Measurements from ENCODE around the gene NOL3. TPM values are rescaled to one million over a fixed set of nuclear protein-coding genes. Genes with fewer than 3 reads are reported as not detected.

The NOL3 gene
- total RNA-seq: 21.1 and 22.9 TPM in 2 replicates

DNA sequence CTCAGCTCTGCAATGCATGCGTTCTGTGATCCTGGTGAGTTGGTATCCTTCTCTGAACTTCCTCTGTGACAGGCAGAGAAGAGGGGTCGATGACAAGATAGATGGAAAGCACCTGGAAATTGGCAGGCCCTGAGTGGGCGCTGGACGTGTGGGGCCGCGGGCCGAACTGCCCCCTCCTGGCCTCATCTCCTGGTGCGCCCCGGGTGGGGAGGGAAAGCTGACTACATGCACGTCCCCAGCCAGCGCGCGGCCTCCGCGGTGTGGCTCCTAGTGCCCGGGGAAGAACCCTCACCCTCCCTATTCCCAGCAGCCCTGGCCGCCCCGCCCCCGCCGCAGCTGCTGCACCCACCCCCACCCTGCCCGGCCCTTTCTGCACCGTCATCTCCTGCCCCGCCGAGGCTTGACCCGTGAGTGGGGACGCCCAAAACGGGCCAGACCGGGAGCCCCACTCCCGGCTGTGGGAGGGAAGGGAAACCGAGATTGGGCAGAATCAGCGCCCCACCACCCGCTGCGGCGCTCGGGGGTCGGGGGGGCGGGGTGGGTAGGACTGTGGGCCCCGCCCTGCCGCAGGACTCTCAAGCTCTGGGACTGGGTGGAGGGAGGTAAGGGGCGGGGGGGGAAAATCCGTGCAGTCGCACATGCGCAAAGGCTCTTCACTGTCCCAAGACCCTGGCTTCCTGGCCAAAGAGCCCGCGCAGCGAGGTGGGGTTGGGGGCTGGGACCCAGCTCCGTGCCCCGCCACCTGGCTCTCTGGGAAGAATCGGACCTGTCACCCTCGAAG is at the start of gene NOL3:
Gene NOL3 (plus strand): TSS at position 371 of the 781 bp plus-strand sequence.

DNA sequence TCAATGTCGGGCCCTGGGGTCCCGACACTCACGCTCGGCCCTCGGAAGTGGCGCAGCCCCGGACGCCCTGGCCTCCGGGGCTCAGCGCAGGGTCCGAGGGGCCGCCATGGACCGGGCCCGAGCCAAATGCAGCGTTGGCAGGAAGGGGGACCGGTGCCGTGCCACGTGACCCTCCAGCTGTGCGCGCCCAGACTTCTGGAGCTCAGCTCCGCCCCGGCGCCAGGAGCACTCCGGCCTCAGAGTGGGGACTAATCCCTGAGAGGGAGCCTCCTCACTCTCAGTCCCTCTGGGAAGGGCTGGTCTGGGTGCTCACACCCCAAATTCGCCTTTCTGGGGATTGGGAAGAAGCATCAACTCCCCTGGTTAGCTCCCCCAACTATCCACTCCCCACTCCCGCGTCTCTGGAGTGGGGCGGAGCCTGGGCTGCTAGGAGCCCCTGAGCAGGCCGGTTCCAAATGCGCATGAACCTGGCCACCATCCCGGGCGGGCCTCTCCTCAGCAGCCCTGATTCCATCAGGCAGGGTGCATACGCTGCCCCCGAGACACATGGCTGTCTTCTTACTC is 19.4 kb upstream of the NOL3 start, which contains the start of gene B3GNT9:
Gene B3GNT9 (minus strand): TSS at position 166 of the 564 bp plus-strand sequence. CDS start 513 bp downstream, outside the sequence.

DNA sequence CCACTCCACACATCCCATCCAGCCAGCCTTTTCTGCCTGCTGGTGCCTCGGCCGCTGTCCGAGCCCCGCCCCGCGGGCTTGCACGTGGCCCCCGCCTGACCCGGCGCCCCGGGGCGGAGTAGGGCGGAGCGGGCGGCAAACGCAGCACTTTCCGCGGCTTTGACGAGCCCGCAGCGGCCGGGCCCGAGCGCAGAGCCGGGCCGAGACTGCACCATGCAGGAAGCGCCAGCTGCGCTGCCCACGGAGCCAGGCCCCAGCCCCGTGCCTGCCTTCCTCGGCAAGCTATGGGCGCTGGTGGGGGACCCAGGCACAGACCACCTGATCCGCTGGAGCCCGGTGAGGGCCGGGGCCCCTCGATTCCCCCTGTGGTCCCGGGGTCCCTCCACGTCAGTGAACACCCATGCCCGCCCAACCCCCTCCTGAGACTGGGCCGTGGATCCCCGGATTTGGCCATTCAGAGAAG is 5.7 kb upstream of the NOL3 start, which contains the start of gene HSF4:
Gene HSF4 (plus strand): TSS at position 147 of the 463 bp plus-strand sequence. CDS start 67 bp downstream, at position 214.

DNA sequence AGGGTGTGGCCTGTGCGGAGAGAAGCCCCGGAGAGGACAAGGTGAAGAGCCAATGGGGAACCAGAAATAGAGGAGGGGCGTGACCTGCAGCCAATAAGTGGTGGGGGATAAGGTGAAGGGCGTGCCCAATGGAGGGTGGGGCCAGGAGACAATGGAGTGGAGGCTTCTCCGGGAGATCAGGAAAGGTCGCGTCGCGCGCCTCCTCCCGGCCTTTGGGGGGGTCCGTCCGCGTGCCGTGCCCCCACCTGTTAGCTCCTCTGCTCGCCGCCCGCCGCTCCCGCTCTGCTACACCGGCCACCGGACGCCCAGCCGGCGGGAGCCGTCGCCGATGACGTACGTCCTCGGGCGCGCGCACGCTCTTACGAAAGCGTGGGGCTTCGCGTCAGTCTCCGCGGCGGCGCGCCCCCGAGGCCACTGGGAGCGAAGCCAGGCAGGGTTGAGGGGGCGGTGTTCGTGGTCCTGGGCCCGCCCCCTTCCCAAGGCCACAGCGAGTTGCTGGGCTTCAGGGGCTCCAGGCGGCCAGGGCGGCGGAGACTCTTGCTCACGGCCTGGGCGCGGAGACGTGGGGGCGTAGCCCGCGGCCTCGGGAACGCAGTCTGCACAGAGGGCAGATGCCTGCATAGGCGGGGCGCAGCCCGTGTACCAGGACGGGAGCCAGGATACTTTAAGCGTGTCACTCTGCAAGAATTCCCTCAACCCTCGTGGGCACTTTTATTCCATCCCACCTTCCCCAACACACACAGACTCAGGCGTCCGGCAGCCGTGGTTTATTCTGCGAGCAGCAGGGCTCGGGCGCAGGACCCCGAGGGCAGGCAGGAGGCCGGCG is 13.5 kb downstream of the NOL3 start, which contains the start of gene MATCAP1:
Gene MATCAP1 (minus strand): TSS at position 337 of the 826 bp plus-strand sequence. CDS start 3,353 bp downstream, outside the sequence.

DNA sequence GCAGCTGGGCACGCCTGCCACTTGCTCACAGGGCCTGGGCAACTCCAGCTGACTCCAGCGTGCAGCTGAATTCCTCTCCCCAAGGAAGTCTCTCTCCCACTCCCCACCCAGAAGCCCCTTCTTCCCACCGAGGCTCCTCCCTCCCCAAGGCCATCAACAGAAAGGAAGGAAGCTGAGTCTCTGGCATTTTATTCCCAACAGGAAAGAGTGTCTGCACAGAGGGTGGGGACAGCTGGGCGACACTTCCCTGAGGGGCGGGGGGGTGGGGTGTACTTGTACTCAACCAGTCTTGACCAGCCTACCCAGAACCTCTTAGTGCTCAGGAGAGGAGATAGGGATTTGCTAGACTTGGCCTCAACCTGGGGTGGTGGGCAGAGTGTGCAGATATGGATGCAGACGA is 19.7 kb downstream of the NOL3 start, which contains the start of gene EXOC3L1:
Gene EXOC3L1 (minus strand): TSS at position 96 of the 400 bp plus-strand sequence. CDS start 460 bp downstream, outside the sequence.

DNA sequence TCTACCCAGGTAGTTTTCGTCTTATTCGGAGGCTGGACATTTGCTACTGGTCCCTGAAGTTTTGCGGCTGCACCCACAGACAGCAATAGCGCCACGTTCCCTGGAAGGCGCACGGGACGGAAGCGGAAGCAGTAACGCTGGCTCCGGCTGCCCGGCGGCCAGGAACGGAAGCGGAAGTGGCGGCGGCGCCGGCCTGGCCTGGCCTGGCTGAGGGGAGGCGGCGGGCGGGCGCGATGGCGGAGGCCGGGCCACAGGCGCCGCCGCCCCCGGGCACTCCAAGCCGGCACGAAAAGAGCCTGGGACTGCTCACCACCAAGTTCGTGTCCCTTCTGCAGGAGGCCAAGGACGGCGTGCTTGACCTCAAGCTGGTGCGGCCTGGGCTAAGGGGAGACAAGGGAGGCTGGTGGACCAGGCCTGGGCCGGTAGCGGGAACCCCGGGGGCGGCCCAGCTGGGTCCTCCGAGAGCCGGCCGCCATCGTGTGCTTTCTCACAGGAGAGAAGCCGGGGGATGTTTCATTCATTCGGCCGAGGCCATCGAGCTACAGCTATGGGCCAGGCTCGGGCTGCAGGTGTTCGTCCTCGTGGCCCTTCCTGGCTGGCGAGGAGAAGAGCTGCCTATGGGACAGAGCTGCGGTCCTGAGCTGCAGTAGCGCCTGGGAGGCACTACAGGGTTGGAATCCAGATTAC is 21.8 kb downstream of the NOL3 start, which contains the start of gene E2F4:
Gene E2F4 (plus strand): TSS at position 161 of the 687 bp plus-strand sequence. CDS start 73 bp downstream, at position 234.

DNA sequence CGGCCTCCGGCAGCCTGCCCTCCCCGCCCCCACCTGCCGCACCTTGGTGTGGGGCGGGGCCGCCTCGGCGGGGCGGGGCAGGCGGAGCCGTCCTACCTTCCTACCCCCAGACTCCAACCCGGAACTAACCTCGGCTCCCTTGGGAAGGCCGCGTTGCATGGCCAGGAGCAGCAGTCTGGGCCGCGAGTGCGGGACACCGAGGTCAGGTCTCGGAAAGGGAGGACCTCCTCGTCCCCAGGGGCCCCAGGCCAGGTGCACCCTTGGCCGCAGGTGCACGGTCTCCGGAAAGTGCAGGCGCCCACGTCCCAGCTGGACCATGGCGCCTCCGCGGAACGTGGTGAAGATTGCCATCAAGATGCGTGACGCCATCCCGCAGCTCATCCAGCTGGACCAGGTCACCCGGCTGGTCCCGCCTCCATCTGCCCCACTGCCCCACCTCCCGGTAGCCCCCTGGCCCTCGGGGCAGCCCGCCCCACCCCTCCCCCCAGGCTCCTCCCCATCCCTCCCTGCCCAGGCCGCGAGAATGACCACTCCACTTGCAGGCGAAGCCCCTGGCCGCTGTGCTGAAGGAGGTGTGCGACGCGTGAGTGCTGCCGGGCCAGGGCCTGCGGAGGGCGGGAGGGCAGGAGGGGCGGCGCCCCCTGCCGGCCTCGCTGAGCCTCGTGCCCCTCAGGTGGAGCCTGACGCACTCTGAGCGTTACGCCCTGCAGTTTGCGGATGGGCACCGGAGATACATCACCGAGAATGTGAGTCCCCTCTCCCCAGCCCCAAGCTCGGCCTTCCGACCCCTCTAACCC is 28.9 kb downstream of the NOL3 start, which contains the start of gene ELMO3:
Gene ELMO3 (plus strand): TSS at position 121 of the 797 bp plus-strand sequence. CDS start 196 bp downstream, at position 317.

Other genes with a start within 250 kb of the NOL3 start
- gene RRAD, start 245.0 kb upstream of the NOL3 start, total RNA-seq: 21.1 and 37.4 TPM in 2 replicates
- gene CIAO2B, start 236.1 kb upstream of the NOL3 start, total RNA-seq: 139 and 204 TPM in 2 replicates
- gene CES2, start 235.0 kb upstream of the NOL3 start, total RNA-seq: 18.4 and 32.4 TPM in 2 replicates
- gene CES3, start 209.3 kb upstream of the NOL3 start, total RNA-seq: 0.65 and 0.89 TPM in 2 replicates
- gene CES4A, start 181.9 kb upstream of the NOL3 start, total RNA-seq: 1.3 and 3.0 TPM in 2 replicates
- 98.3 and 162 TPM in 2 replicates for gene CBFB, start 141.4 kb upstream of the NOL3 start, total RNA-seq
- gene PHAF1, start 60.6 kb upstream of the NOL3 start, total RNA-seq: 12.2 and 20.3 TPM in 2 replicates
- gene B3GNT9, start 19.5 kb upstream of the NOL3 start, total RNA-seq: 33.4 and 51.1 TPM in 2 replicates
- gene TRADD, start 10.6 kb upstream of the NOL3 start, total RNA-seq: 16.5 and 19.0 TPM in 2 replicates
- 11.6 and 13.1 TPM in 2 replicates for gene FBXL8, start 10.6 kb upstream of the NOL3 start, total RNA-seq
- 6.5 and 7.9 TPM in 2 replicates for gene HSF4, start 5.8 kb upstream of the NOL3 start, total RNA-seq
- 9.8 and 12.4 TPM in 2 replicates for gene MATCAP1, start 13.4 kb downstream of the NOL3 start, total RNA-seq
- gene EXOC3L1, start 19.6 kb downstream of the NOL3 start, total RNA-seq: not detected in 2 replicates
- 68.0 and 85.7 TPM in 2 replicates for gene E2F4, start 21.6 kb downstream of the NOL3 start, total RNA-seq
- gene ELMO3, start 28.6 kb downstream of the NOL3 start, total RNA-seq: 0.30 and 0.42 TPM in 2 replicates
- 26.4 and 61.5 TPM in 2 replicates for gene TMEM208, start 56.6 kb downstream of the NOL3 start, total RNA-seq
- gene FHOD1, start 76.9 kb downstream of the NOL3 start, total RNA-seq: 8.0 and 25.0 TPM in 2 replicates
- gene SLC9A5, start 78.4 kb downstream of the NOL3 start, total RNA-seq: 1.5 and 2.4 TPM in 2 replicates
- 13.1 and 28.2 TPM in 2 replicates for gene PLEKHG4, start 109.0 kb downstream of the NOL3 start, total RNA-seq
- not detected in 2 replicates for gene KCTD19, start 156.2 kb downstream of the NOL3 start, total RNA-seq
- not detected in 2 replicates for gene LRRC36, start 156.3 kb downstream of the NOL3 start, total RNA-seq
- 0.46 and 0.59 TPM in 2 replicates for gene TPPP3, start 223.0 kb downstream of the NOL3 start, total RNA-seq
- 5.6 and 6.4 TPM in 2 replicates for gene ZDHHC1, start 245.9 kb downstream of the NOL3 start, total RNA-seq

Measured in smooth muscle cell of the umbilical artery (primary cell).